ENCODE results near the gene MAMSTR. TPM values are rescaled to one million over a fixed set of nuclear protein-coding genes. Genes with fewer than 3 reads are reported as not detected.
"Not testable (repeated sequence)": the region's sequence is repeated elsewhere in the genome, so short reads cannot be mapped to it uniquely, and the experiment has no call there.

MAMSTR gene
- polyA plus RNA-seq, 1 donor (not counting 4 experiments of a cell fraction or from before 2014, with no cell fraction given) = 0.35 TPM

- H3K4me1 ChIP-seq (ENCODE audit: control insufficient read depth, extremely low read depth, insufficient read depth, low read length) = peaks cover 22% of the 10 kb centered on the region
Measured at GRCh38 chr19:48718711-48719231, 754 bp downstream of the MAMSTR start.

DNA sequence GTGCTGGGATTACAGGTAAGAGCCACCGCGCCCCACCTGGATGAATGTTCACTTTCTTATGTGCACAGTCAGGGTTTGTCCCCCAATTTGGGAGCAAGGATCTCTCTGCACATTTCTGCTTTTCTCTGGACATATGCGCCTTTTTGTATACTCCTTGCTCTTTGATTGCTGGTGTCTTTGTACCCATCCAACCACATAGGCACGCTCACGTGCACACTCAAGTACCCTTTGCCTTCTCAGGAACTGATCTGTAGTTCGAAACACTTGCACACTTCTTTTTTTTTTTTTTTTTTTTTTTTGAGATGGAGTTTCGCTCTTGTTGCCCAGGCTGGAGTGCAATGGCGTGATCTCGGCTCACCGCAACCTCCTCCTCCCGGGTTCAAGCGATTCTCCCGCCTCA, 1.4 kb downstream of the MAMSTR start:
- FAIRE-seq; H2AFZ ChIP-seq (ENCODE audit: control insufficient read depth, low read length); dilution Hi-C loops (cut with MboI; ENCODE audit: extremely low pct_ligation_motif_present, low sequenced_read_pairs); DNase-seq (ENCODE audit: low read depth, low spot score); H3K9me1 ChIP-seq (ENCODE audit: control insufficient read depth, extremely low read depth, insufficient read depth, low read length); H3K36me3 ChIP-seq (ENCODE audit: control insufficient read depth in 2 of 2, extremely low read depth in 1 of 2, insufficient read depth in 2 of 2, low read length in 2 of 2); H3K27me3 ChIP-seq (ENCODE audit: control insufficient read depth, extremely low read depth, insufficient read depth, low read length); H3K27ac ChIP-seq (ENCODE audit: control insufficient read depth, insufficient read depth, low read length); H3K79me2 ChIP-seq (ENCODE audit: control insufficient read depth, insufficient read depth, low read length); H3K4me3 ChIP-seq (ENCODE audit: control insufficient read depth in 2 of 3, extremely low read depth in 1 of 3, insufficient read depth in 2 of 3, low read depth in 1 of 3, low read length in 3 of 3); H3K4me2 ChIP-seq (ENCODE audit: control insufficient read depth, extremely low read depth, insufficient read depth, low read depth, low read length); H4K20me1 ChIP-seq (ENCODE audit: control insufficient read depth, extremely low read depth, insufficient read depth, low read length); H3K9ac ChIP-seq (ENCODE audit: control insufficient read depth, extremely low read depth, insufficient read depth, low read length); H3K9me3 ChIP-seq (ENCODE audit: control insufficient read depth, low read depth, low read length): not testable (repeated sequence)
- H3K4me1 ChIP-seq (ENCODE audit: control insufficient read depth, extremely low read depth, insufficient read depth, low read length) = peaks cover 29% of the 10 kb centered on the region

More at GRCh38 chr19:48718711-48719231, 754 bp downstream of the MAMSTR start:
- no peaks in the 10 kb centered on the region for H3K9me3 ChIP-seq (ENCODE audit: control insufficient read depth, low read depth, low read length)
- H3K4me2 ChIP-seq (ENCODE audit: control insufficient read depth, extremely low read depth, insufficient read depth, low read depth, low read length) = no peak overlapping the region
- dilution Hi-C loops (cut with MboI; ENCODE audit: extremely low pct_ligation_motif_present, low sequenced_read_pairs) = no loop called here
- H3K9me1 ChIP-seq (ENCODE audit: control insufficient read depth, extremely low read depth, insufficient read depth, low read length) = no peaks in the 10 kb centered on the region
- no peak overlapping the region for H2AFZ ChIP-seq (ENCODE audit: control insufficient read depth, low read length)
- no peak overlapping the region for H3K27ac ChIP-seq (ENCODE audit: control insufficient read depth, insufficient read depth, low read length)
- no peaks in the 10 kb centered on the region for H3K36me3 ChIP-seq (ENCODE audit: control insufficient read depth in 2 of 2, extremely low read depth in 1 of 2, insufficient read depth in 2 of 2, low read length in 2 of 2)
- DNase-seq (ENCODE audit: low read depth, low spot score) (no peak), FAIRE-seq (no peak)
- no peaks in the 10 kb centered on the region for H3K27me3 ChIP-seq (ENCODE audit: control insufficient read depth, extremely low read depth, insufficient read depth, low read length)
- H4K20me1 ChIP-seq (ENCODE audit: control insufficient read depth, extremely low read depth, insufficient read depth, low read length) = no peaks in the 10 kb centered on the region
- TF ChIP-seq, protein P1, sequence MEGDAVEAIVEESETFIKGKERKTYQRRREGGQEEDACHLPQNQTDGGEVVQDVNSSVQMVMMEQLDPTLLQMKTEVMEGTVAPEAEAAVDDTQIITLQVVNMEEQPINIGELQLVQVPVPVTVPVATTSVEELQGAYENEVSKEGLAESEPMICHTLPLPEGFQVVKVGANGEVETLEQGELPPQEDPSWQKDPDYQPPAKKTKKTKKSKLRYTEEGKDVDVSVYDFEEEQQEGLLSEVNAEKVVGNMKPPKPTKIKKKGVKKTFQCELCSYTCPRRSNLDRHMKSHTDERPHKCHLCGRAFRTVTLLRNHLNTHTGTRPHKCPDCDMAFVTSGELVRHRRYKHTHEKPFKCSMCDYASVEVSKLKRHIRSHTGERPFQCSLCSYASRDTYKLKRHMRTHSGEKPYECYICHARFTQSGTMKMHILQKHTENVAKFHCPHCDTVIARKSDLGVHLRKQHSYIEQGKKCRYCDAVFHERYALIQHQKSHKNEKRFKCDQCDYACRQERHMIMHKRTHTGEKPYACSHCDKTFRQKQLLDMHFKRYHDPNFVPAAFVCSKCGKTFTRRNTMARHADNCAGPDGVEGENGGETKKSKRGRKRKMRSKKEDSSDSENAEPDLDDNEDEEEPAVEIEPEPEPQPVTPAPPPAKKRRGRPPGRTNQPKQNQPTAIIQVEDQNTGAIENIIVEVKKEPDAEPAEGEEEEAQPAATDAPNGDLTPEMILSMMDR (optimal IDR thresholded peaks at IDR 0.05 in 1 of 3, IDR thresholded peaks at IDR 0.05 in 1 of 3, conservative IDR thresholded peaks at IDR 0.05 in 1 of 3; ENCODE audit: extremely low read depth in 1 of 3, insufficient read depth in 2 of 3, low read length in 3 of 3) = no peak
- TF ChIP-seq EZH2 (IDR thresholded peaks at IDR 0.05; ENCODE audit: low read length) = no peak
- H3K79me2 ChIP-seq (ENCODE audit: control insufficient read depth, insufficient read depth, low read length) = peaks cover 2% of the 10 kb centered on the region
- no peak overlapping the region for H3K4me3 ChIP-seq (ENCODE audit: control insufficient read depth in 2 of 3, extremely low read depth in 1 of 3, insufficient read depth in 2 of 3, low read depth in 1 of 3, low read length in 3 of 3)
- no peak overlapping the region for H3K9ac ChIP-seq (ENCODE audit: control insufficient read depth, extremely low read depth, insufficient read depth, low read length)
